Left renal cortex interstitium (tissue), 4 donors: ENCODE results near the gene NUBPL. TPM values are rescaled to one million over a fixed set of nuclear protein-coding genes. Genes with fewer than 3 reads are reported as not detected.

Experiments
- DNase-seq, 4 donors: peaks; one replicate each; pipeline ENCODE4 v3.0.0-alpha.2; 2013; ENCODE audit warnings: low read depth in 4 of 4, low spot score in 2 of 4, missing footprints in 1 of 4
- polyA plus RNA-seq, 4 donors: library from polyadenylated mRNA; unstranded; fragments of 120-200 nt; gene quantifications; one replicate each; pipeline ENCODE4 v1.2.1, GENCODE V29; 2013; ENCODE audit not compliant: insufficient read length in 4 of 4

The NUBPL gene
- polyA plus RNA-seq, 4 donors, result 13.3 to 18.5 (median 15.8) TPM

GRCh38 chr14:31898838-31899528 is 337.8 kb downstream of the NUBPL start:
- DNase-seq, result no peak

GRCh38 chr14:31902002-31902401 is 340.8 kb downstream of the NUBPL start:
- no peak for DNase-seq

- DNase-seq, result no peak
Observed at GRCh38 chr14:31902945-31903646, 341.9 kb downstream of the NUBPL start.

GRCh38 chr14:31909977-31910376 is 348.8 kb downstream of the NUBPL start:
- no peak for DNase-seq

Other genes starting within 250 kb of the NUBPL start
- gene HEATR5A, start 140.9 kb upstream of the NUBPL start, polyA plus RNA-seq, result 10 to 100 TPM; 16.9 to 19.4 (median 17.8) TPM
- gene DTD2, start 103.9 kb upstream of the NUBPL start, polyA plus RNA-seq, result 10 to 100 TPM; 18.3 to 21.5 (median 19.0) TPM
- gene GPR33, start 73.4 kb upstream of the NUBPL start, polyA plus RNA-seq, result not detected